Tibial nerve (tissue), 4 donors: ENCODE results near the gene HGFAC. TPM values are rescaled to one million over a fixed set of nuclear protein-coding genes. Genes with fewer than 3 reads are reported as not detected.

Source experiments
- DNase-seq, 2 donors: peaks; one replicate each; pipeline ENCODE4 v3.0.0-alpha.2; 2019; ENCODE audit warnings: low spot score in 2 of 2
- H3K27ac ChIP-seq, 4 donors: fragments of 200-600 bp; sonication (generic) in 3 of 4; one replicate each; pipeline ENCODE4 v1.5.1; 2017 to 2019; ENCODE audit warnings: mild to moderate bottlenecking in 1 of 4
- H3K27me3 ChIP-seq, 2 donors: fragments of 200-600 bp; sonication (generic) in 1 of 2; one replicate each; pipeline versions ENCODE4 v1.5.1 to v1.6.0; 2017 to 2019
- H3K36me3 ChIP-seq, 3 donors: fragments of 200-600 bp; sonication (generic); one replicate each; pipeline ENCODE4 v1.5.1; 2018 to 2019
- H3K4me1 ChIP-seq, 4 donors: fragments of 200-600 bp; sonication (generic) in 3 of 4; one replicate each; pipeline ENCODE4 v1.5.1; 2017 to 2019
- H3K4me3 ChIP-seq, 4 donors: fragments of 200-600 bp; sonication (generic) in 3 of 4; one replicate each; pipeline ENCODE4 v1.5.1; 2017 to 2019; ENCODE audit warnings: mild to moderate bottlenecking in 1 of 4, moderate library complexity in 1 of 4
- H3K9me3 ChIP-seq, 4 donors: fragments of 200-600 bp; sonication (generic) in 3 of 4; one replicate each; pipeline ENCODE4 v1.5.1; 2017 to 2019
- CTCF ChIP-seq, 5 experiments: fragments of 200-600 bp in 3 of 5; fragments of 450-650 bp in 2 of 5; sonication (generic) in 3 of 5; IDR thresholded peaks; one replicate each; pipeline ENCODE4 v1.5.1; 2016 to 2019; ENCODE audit warnings: antibody characterized with exemption in 5 of 5, mild to moderate bottlenecking in 3 of 5, moderate library complexity in 2 of 5
- EP300 ChIP-seq, 2 donors: sonication (generic); formaldehyde crosslinking; IDR thresholded peaks; one replicate each; pipeline ENCODE4 v1.6.1; 2017; ENCODE audit warnings: antibody characterized with exemption in 2 of 2, mild to moderate bottlenecking in 1 of 2
- POLR2A ChIP-seq, 2 donors: fragments of 450-650 bp; IDR thresholded peaks; one replicate each; pipeline ENCODE4 v1.6.1; 2017; ENCODE audit warnings: antibody characterized with exemption in 2 of 2, mild to moderate bottlenecking in 2 of 2, moderate library complexity in 2 of 2
- WGBS, 2 donors: methylation state at CpG; one replicate each; pipeline ENCODE4 v1.1.5; 2018; 5-methylcytosine and 5-hydroxymethylcytosine counted together
- total RNA-seq, 4 donors: library from RNA; depleted of rRNA; stranded (reverse); fragments of >200 nt; gene quantifications; one replicate each; pipeline ENCODE4 v1.1.0, GENCODE V29; 2016

HGFAC gene
- total RNA-seq, 4 donors from 2014 or later: not detected

DNA sequence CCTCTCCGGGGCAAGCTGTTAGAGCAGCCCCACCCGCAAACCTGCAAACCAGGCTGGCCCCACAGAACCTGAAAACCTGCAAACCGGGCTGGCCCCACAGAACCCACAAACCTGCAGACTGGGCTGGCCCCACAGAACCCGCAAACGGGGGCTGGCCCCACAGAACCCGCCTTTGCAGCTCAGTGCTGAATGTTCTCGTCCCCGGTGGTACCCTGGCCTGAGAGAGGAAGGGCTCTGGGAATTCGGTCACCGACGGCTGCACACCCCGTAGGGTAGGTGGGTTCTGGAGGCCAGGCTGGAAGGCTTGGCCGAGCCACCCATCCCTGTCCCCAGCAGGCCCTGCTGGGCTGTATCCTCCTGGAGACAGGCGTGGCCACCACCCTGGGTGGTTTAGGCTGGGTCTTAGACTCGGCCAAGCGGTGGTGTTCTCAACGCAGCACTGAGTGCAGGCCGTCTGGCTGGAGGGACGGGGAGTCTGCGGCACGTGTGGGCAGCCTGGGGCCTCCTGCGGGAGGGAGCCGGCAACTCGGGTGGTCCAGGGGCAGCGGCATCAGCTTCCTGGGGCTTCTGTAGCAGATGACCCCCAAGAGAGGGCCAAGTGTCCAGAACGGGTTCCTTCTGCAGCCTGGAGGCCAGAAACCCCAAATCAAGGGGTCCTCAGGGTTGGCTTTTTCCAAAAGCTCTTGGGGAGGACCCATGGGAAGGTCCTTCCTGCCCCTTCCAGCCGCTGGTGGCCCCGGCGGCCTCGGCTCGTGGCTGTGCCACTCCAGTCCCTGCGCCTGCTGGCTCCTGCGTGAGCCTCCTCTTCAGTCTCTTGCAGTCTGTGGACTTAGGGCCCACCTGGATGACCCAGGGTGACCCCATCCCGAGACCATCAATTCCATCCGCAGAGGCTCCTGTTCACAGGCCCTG lies 36.9 kb downstream of the HGFAC start:
- 85 to 87% methylated on average over 28 to 32 of the region's 35 CpGs for WGBS, 2 donors
- H3K4me1 ChIP-seq: peaks cover 0 to 12% (median 0%) of the 10 kb centered on the region in 4 donors
- TF ChIP-seq POLR2A (IDR thresholded peaks at IDR 0.05): no peak
- TF ChIP-seq CTCF (IDR thresholded peaks at IDR 0.05): no peak
- H3K27me3 ChIP-seq: peaks cover 0 to 69% of the 10 kb centered on the region in 2 donors
- H3K9me3 ChIP-seq: no peaks in the 10 kb centered on the region
- H3K4me3 ChIP-seq: no peak overlapping the region
- no peaks in the 10 kb centered on the region for H3K36me3 ChIP-seq
- no peak overlapping the region for H3K27ac ChIP-seq
- DNase-seq: no peak

- no peak overlapping the region for H3K27ac ChIP-seq
- peaks cover 0 to 70% of the 10 kb centered on the region in 2 donors for H3K27me3 ChIP-seq
- WGBS, 2 donors: 83 to 84% methylated on average over 23 to 25 of the region's 25 CpGs
- H3K4me3 ChIP-seq: no peak overlapping the region
- DNase-seq: no peak
- H3K36me3 ChIP-seq: no peaks in the 10 kb centered on the region
- H3K9me3 ChIP-seq: no peaks in the 10 kb centered on the region
- peaks cover 0 to 17% (median 2%) of the 10 kb centered on the region in 4 donors for H3K4me1 ChIP-seq
- TF ChIP-seq EP300 (IDR thresholded peaks at IDR 0.05): no peak
- TF ChIP-seq CTCF (IDR thresholded peaks at IDR 0.05): no peak
- no peak for TF ChIP-seq POLR2A (IDR thresholded peaks at IDR 0.05)
Measured at GRCh38 chr4:3479358-3480101, 37.8 kb downstream of the HGFAC start.

GRCh38 chr4:3480528-3481112 lies 38.9 kb downstream of the HGFAC start:
- TF ChIP-seq CTCF (IDR thresholded peaks at IDR 0.05) (peak; percentile 83 to 99 (median 91)), POLR2A (IDR thresholded peaks at IDR 0.05) (no peak)
- H3K27ac ChIP-seq: no peak overlapping the region
- WGBS, 2 donors: 14 to 15% methylated on average over 16 to 17 of the region's 17 CpGs
- no peaks in the 10 kb centered on the region for H3K36me3 ChIP-seq
- peaks cover 0 to 71% of the 10 kb centered on the region in 2 donors for H3K27me3 ChIP-seq
- H3K9me3 ChIP-seq: no peaks in the 10 kb centered on the region
- H3K4me3 ChIP-seq: no peak overlapping the region
- DNase-seq: peak; percentile 50 to 66
- H3K4me1 ChIP-seq: peaks cover 0 to 28% (median 5%) of the 10 kb centered on the region in 4 donors

GRCh38 chr4:3481113-3481531 lies 39.4 kb downstream of the HGFAC start:
- WGBS, 2 donors: 44 to 46% methylated on average over 5 of the region's 5 CpGs

More at GRCh38 chr4:3481113-3481531, 39.4 kb downstream of the HGFAC start:
- Histone ChIP-seq H3K27me3 (peaks cover 0 to 74% of the 10 kb centered on the region in 2 donors), H3K36me3 (no peaks in the 10 kb centered on the region), H3K9me3 (no peaks in the 10 kb centered on the region), H3K4me1 (peaks cover 0 to 29% (median 5%) of the 10 kb centered on the region in 4 donors), H3K4me3 (no peak overlapping the region), H3K27ac (no peak overlapping the region)
- no peak for DNase-seq
- TF ChIP-seq POLR2A (IDR thresholded peaks at IDR 0.05) (no peak), EP300 (IDR thresholded peaks at IDR 0.05) (no peak), CTCF (IDR thresholded peaks at IDR 0.05) (no peak)
